ENCODE data around the gene AKT2.
A peak's percentile ranks its signal among the peaks of the same experiment; 100 is the strongest.

The AKT2 gene

DNA sequence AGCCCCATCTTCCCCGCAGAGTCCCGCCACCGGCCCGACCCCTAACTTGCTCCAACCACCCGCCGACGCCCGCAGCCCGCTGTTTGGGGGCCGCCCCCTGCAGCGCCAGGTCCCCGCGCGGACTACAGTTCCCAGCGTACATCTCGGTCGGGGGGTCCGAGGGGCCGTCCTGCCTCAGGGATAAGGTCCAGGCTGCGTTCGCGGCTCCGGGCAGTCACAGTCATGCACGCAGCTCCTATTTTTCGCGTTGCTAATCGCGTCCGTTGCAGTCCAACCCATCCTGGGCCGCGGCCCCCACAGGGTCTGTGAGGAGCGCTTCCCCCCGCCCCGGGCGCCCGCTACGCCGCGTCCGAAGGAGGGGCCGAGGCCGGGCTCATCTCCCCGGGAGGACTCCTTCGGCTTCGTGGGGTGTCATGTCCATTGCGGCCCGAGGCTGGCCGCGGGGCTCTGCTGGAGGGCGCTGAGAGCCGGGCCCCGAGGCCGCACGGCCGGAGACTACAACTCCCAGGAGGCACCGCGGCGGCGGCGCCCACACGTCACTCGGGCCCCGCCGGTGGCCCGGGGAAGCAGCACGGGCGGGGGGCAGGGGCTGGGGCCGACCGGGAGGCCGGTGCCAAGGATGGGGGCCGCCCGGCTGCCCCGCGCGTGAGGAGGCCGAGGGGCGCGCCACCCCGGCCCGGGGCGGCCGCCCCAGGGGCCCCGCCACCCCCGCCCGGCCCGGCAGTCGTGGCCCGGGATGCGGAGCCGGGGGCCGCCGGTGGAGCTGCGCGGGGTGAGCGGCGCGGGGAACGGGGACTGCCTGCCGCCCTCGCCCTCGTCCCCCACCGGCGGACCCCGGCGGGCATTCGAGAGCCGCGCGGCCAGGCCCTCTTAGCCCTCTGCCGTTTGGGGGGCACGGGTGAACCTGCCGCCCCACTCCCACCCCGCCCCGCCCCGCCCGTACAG lies 94.0 kb downstream of the AKT2 start, which contains the start of gene MAP3K10:
TSS of gene MAP3K10 (plus strand) at position 536 of the 945 bp plus-strand sequence. CDS start 606 bp downstream, outside the sequence.
- DNase-seq (ENCODE audit: low read depth in 2 of 2) = peak; percentile 39 to 48

DNA sequence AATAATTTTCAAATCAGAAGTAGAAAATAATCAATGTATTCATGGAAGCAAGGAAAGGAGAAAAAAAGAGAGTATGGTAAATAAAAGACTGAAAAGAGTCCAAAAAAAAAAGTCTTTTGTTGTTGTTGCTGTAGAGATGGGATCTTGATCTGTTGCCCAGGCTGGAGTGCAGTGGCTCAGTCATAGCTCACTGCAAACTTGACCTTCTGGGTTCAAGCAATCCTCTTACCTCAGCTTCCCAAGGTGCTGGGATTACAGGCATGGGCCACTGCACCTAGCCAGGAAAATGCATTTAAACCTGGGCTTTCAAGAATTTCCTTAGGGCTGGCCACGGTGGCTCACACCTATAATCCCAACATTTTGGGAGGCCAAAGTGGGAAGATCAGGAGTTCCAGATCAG lies 100.9 kb downstream of the AKT2 start:
- no peak for DNase-seq (ENCODE audit: low read depth in 2 of 2)
